Stimulated activated CD8-positive, alpha-beta memory T cell treated with anti-CD3 and anti-CD28 coated beads, Interleukin-7, amount 100 ng/mL, for 48 hours (primary cell): Measurements from ENCODE around the gene GDF15.

Experiments used
- DNase-seq, 2 donors: peaks; one replicate each; pipeline ENCODE4 v3.0.0-alpha.2; 2020; ENCODE audit warnings: low read depth in 1 of 2; ENCODE audit errors: extremely low read depth in 1 of 2

GDF15 gene

GRCh38 chr19:18428787-18429674 is 43.1 kb downstream of the GDF15 start:
- DNase-seq, result peak; percentile 66 to 73

DNA sequence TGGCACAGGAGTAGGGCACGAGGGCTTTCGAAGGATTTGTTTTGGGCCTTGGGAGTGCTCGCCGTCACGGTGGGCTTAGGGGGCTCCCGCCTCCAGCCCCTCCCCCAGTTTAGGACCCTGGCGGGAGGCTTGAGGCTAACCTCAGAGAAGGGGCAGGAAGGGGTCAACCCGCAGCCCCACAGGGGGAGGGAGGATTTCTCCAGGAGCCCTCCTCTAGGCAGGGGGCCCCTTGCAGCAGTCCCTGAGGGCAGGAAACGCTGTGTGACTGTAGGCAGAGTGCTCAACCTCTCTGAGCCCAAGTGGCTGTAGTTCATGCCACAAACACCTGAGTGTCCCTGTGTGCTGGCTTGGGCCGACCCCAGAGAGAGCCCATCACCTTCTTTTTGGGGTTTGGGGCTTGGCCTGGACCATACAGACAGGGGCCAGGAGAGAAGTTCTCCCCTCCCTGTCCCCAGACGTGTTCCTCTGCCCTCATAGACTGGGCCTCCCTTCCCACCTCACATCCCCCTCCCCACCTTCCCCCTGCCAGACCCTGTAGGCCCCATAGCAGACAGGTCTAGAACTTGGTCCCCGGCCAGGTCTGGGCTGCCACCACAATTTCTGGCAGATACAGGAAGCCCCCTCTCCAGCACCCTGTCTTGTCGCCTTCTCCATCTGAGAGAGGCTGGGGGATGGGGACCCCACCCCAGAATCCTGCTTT is 43.9 kb downstream of the GDF15 start:
- no peak for DNase-seq

DNA sequence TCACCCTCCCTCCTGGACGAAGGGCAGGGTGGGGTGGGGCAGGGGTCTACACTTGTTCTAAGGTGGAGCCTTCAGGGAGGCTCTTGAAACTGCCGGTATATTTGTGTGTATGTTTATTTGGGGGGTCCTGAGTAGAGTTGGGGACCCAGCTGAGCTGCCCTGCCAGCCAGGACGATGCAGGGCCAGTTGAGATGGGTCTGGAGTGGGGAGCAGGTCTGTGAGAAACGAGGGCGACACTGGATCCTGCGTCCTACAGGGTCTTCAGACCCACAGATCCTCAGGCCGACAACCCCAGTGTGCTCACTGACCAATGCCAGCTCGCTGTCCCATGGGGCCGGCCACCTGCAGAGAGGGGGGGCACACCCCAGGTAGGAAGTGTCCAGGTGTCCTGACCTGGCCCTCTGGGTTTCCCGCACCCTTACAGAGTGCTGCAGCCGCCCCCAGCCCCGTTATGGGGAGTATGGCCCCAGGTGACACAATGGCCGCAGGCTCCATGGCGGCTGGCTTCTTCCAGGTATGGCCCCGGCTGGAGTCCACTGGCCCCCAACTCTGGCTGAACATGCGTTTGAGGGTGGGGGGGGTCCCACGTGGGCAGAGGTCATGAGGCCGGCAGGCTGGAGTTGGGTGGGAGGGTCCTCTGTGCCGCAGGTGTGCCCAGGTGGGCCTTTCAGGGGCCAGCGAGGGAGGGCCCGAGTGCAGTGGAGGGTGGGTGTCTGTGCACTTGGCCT is 44.6 kb downstream of the GDF15 start:
- no peak for DNase-seq

GRCh38 chr19:18431351-18432197 is 45.6 kb downstream of the GDF15 start:
- no peak for DNase-seq

- no peak for DNase-seq
Observed at GRCh38 chr19:18432275-18433014, 46.5 kb downstream of the GDF15 start.

DNA sequence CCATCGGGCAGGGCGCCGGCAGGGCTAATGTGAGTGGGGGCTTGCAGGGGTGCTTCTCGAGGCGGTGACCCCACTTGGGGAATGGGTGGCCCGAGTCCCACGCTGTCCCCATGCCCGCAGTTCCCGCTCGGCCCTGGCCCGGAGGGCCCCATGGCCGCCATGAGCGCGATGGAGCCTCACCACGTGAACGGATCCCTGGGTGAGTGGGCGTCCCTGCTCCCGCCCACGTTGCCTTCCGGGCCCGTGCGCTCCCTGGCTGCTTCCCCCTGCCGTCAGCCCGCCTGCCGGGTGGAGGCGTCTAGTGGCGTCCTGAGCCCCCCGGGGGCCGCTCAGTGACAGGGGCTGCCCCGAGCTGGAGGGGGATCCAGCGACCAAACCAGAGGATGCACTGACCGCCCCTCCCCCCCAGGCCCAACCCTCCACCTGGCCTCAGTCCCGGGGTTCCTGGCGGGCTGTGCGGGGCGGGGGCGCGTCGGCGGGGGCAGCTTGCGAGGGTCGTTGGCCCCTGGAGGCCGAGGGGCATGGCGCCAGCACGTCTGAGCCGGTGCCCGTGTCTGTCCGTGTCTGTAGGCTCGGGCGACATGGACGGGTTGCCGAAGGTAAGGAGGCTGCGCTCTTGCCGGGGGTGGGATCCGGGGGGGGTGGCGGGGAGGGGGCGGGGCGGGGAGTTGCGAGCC is 47.2 kb downstream of the GDF15 start:
- DNase-seq, result no peak

- no peak for DNase-seq
Observed at GRCh38 chr19:18433735-18434398, 47.9 kb downstream of the GDF15 start.

GRCh38 chr19:18434411-18435175 is 48.6 kb downstream of the GDF15 start:
- no peak for DNase-seq

- DNase-seq, result no peak
Observed at GRCh38 chr19:18435178-18435841, 49.4 kb downstream of the GDF15 start.

- DNase-seq, result no peak
Observed at GRCh38 chr19:18435842-18436670, 50.1 kb downstream of the GDF15 start.

GRCh38 chr19:18436671-18437490 is 50.9 kb downstream of the GDF15 start:
- DNase-seq, result peak; percentile 66 to 83

GRCh38 chr19:18437491-18438330 is 51.8 kb downstream of the GDF15 start, which contains the start of gene ISYNA1:
ISYNA1 (minus strand) TSS chr19:18438133; CDS start chr19:18437979, 154 bp downstream.
- no peak for DNase-seq

GRCh38 chr19:18438331-18439024 is 52.5 kb downstream of the GDF15 start:
- no peak for DNase-seq
